CD4-positive, alpha-beta T cell treated with Interleukin-15 for 4 hours (primary cell): ENCODE data around the gene MARCOL.
"Not testable (repeated sequence)": the region's sequence is repeated elsewhere in the genome, so short reads cannot be mapped to it uniquely, and the experiment has no call there.

Source experiments
- DNase-seq: peaks from one replicate; pipeline ENCODE4 v3.0.0-alpha.2; 2020; ENCODE audit warnings: low spot score

Gene MARCOL

GRCh38 chr5:148267962-148268361, 29.6 kb downstream of the MARCOL start:
- DNase-seq = no peak

GRCh38 chr5:148268566-148268965, 30.2 kb downstream of the MARCOL start, which contains the start of gene SPINK13:
Gene SPINK13 (plus strand): TSS chr5:148268794. CDS start chr5:148270073, 1,279 bp downstream.
- no peak for DNase-seq

GRCh38 chr5:148275129-148275528, 36.8 kb downstream of the MARCOL start:
- not testable (repeated sequence) for DNase-seq

GRCh38 chr5:148280893-148281292, 42.6 kb downstream of the MARCOL start:
- not testable (repeated sequence) for DNase-seq

GRCh38 chr5:148281336-148281735, 43.0 kb downstream of the MARCOL start:
- not testable (repeated sequence) for DNase-seq

- DNase-seq = no peak
Observed at GRCh38 chr5:148290271-148291195, 52.2 kb downstream of the MARCOL start.
